Transverse colon (tissue), 4 donors: ENCODE measurements around the gene DNAJC1. TPM values are rescaled to one million over a fixed set of nuclear protein-coding genes. Genes with fewer than 3 reads are reported as not detected.
"Not testable (repeated sequence)": the region's sequence is repeated elsewhere in the genome, so short reads cannot be mapped to it uniquely, and the experiment has no call there.

Experiments
- DNase-seq: peaks from one replicate; pipeline ENCODE4 v3.0.0-alpha.2; 2019
- H3K27ac ChIP-seq, 4 donors: fragments of 200-600 bp; sonication (generic); 2 replicates each; pipeline ENCODE4 v1.5.1; 2016 to 2018; ENCODE audit warnings: inconsistent platforms in 4 of 4
- H3K27me3 ChIP-seq: fragments of 200-600 bp; sonication (generic); 2 replicates; pipeline ENCODE4 v1.5.1; 2017; ENCODE audit warnings: inconsistent platforms
- H3K36me3 ChIP-seq, 4 donors: fragments of 200-600 bp; sonication (generic); 2 replicates each; pipeline ENCODE4 v1.5.1; 2017 to 2019; ENCODE audit warnings: inconsistent platforms in 4 of 4
- H3K4me1 ChIP-seq, 4 donors: fragments of 200-600 bp; sonication (generic); 2 replicates each; pipeline ENCODE4 v1.5.1; 2017 to 2020; ENCODE audit warnings: inconsistent platforms in 4 of 4
- H3K4me3 ChIP-seq, 4 donors: fragments of 200-600 bp; sonication (generic); 1 replicate in 1 of 4; 2 replicates in 3 of 4; pipeline versions ENCODE4 v1.5.1 to v1.6.1; 2017 to 2019; ENCODE audit warnings: inconsistent platforms in 4 of 4
- H3K9me3 ChIP-seq, 2 donors: fragments of 200-600 bp; sonication (generic); 2 replicates each; pipeline ENCODE4 v1.5.1; 2017 to 2019; ENCODE audit warnings: inconsistent platforms in 2 of 2
- CTCF ChIP-seq, 5 experiments: fragments of 200-600 bp in 3 of 5; fragments of 450-650 bp in 2 of 5; sonication (generic) in 3 of 5; IDR thresholded peaks; 1 replicate in 2 of 5; 2 replicates in 3 of 5; pipeline ENCODE4 v1.5.1; 2016 to 2017; ENCODE audit warnings: antibody characterized with exemption in 5 of 5, inconsistent platforms in 3 of 5, mild to moderate bottlenecking in 2 of 5, moderate library complexity in 1 of 5
- EP300 ChIP-seq: sonication (generic); formaldehyde crosslinking; IDR thresholded peaks from one replicate; pipeline ENCODE4 v1.6.1; 2017; ENCODE audit warnings: antibody characterized with exemption, low read depth
- POLR2A ChIP-seq: fragments of 450-650 bp; IDR thresholded peaks from one replicate; pipeline ENCODE4 v1.6.1; 2016; ENCODE audit warnings: antibody characterized with exemption, mild to moderate bottlenecking, moderate library complexity
- POLR2AphosphoS5 ChIP-seq, 3 donors: sonication (generic); formaldehyde crosslinking; IDR thresholded peaks; one replicate each; pipeline ENCODE4 v1.6.1; 2016; ENCODE audit warnings: antibody characterized with exemption in 3 of 3
- WGBS, 2 donors: methylation state at CpG; one replicate each; pipeline ENCODE4 v1.1.5; 2018; ENCODE audit warnings: low coverage in 1 of 2; 5-methylcytosine and 5-hydroxymethylcytosine counted together
- in situ Hi-C, 4 donors: fragments of 200-750 bp; cut with MboI; loops; one replicate each; pipeline versions ENCODE4 v1.15.0 to v1.15.1; 2017; ENCODE audit warnings: low sequenced_read_pairs in 3 of 4, low pct_ligation_motif_present in 1 of 4, low pct_unique_long_range_greater_than_20kb in 1 of 4
- intact Hi-C: fragments of 100-400 bp; cut with DNase I; formaldehyde crosslinking; loops from one replicate; pipeline ENCODE4 v1.15.1; 2023; ENCODE audit warnings: low total_unique reads
- total RNA-seq, 4 donors: library from RNA; depleted of rRNA; stranded (reverse); fragments of >200 nt; gene quantifications; one replicate each; pipeline ENCODE4 v1.1.0, GENCODE V29; 2016

DNAJC1 gene
- total RNA-seq, 4 donors from 2014 or later = 18.5 to 71.7 (median 48.4) TPM

- H3K27ac ChIP-seq = no peak overlapping the region
- TF ChIP-seq POLR2A (no peak), EP300 (no peak), POLR2AphosphoS5 (IDR thresholded peaks at IDR 0.05) (no peak), CTCF (IDR thresholded peaks at IDR 0.05) (no peak)
- intact Hi-C loops = no loop called here
- H3K4me3 ChIP-seq = no peak overlapping the region
- in situ Hi-C loops = no loop called here
- 99 to 100% methylated on average over 1 to 5 of the region's 5 CpGs for WGBS, 2 donors
- peaks cover 0 to 13% (median 0%) of the 10 kb centered on the region in 4 donors for H3K36me3 ChIP-seq
- H3K4me1 ChIP-seq = no peaks in the 10 kb centered on the region
- peaks cover 0 to 4% of the 10 kb centered on the region in 2 donors for H3K9me3 ChIP-seq
- no peak for DNase-seq
- no peaks in the 10 kb centered on the region for H3K27me3 ChIP-seq
Measured at GRCh38 chr10:21873198-21873597, 130.3 kb downstream of the DNAJC1 start.

- H3K27me3 ChIP-seq, DNase-seq, H3K9me3 ChIP-seq, in situ Hi-C loops, H3K27ac ChIP-seq, intact Hi-C loops, H3K4me3 ChIP-seq, H3K4me1 ChIP-seq: not testable (repeated sequence)
- peaks cover 0 to 13% (median 0%) of the 10 kb centered on the region in 4 donors for H3K36me3 ChIP-seq
- 98 to 100% methylated on average over 5 to 11 of the region's 11 CpGs for WGBS, 2 donors
Measured at GRCh38 chr10:21872771-21873170, 130.8 kb downstream of the DNAJC1 start.

GRCh38 chr10:21870849-21871248 lies 132.7 kb downstream of the DNAJC1 start:
- in situ Hi-C loops = no loop called here

GRCh38 chr10:21869087-21869486 lies 134.4 kb downstream of the DNAJC1 start:
- H3K4me3 ChIP-seq, H3K9me3 ChIP-seq, intact Hi-C loops, H3K27me3 ChIP-seq, H3K36me3 ChIP-seq, DNase-seq, H3K4me1 ChIP-seq, H3K27ac ChIP-seq, in situ Hi-C loops: not testable (repeated sequence)
- 93 to 100% methylated on average over 2 of the region's 2 CpGs for WGBS, 2 donors

More at GRCh38 chr10:21870849-21871248, 132.7 kb downstream of the DNAJC1 start:
- Histone ChIP-seq H3K27me3 (no peaks in the 10 kb centered on the region), H3K4me1 (no peaks in the 10 kb centered on the region), H3K4me3 (no peak overlapping the region), H3K9me3 (peaks cover 0 to 9% of the 10 kb centered on the region in 2 donors), H3K36me3 (peaks cover 0 to 13% (median 0%) of the 10 kb centered on the region in 4 donors), H3K27ac (no peak overlapping the region)
- WGBS, 2 donors = 87 to 100% methylated on average over 1 of the region's 1 CpG
- TF ChIP-seq EP300 (no peak), POLR2A (no peak), CTCF (IDR thresholded peaks at IDR 0.05) (no peak), POLR2AphosphoS5 (IDR thresholded peaks at IDR 0.05) (no peak)
- intact Hi-C loops = no loop called here
- DNase-seq = no peak

- DNase-seq = no peak
- Histone ChIP-seq H3K36me3 (no peaks in the 10 kb centered on the region), H3K27ac (no peak overlapping the region), H3K4me1 (no peaks in the 10 kb centered on the region), H3K4me3 (no peak overlapping the region), H3K27me3 (no peaks in the 10 kb centered on the region), H3K9me3 (no peaks in the 10 kb centered on the region)
- intact Hi-C loops (no loop called here), in situ Hi-C loops (no loop called here)
- TF ChIP-seq POLR2A = no peak
- no peak for TF ChIP-seq EP300
- TF ChIP-seq CTCF (IDR thresholded peaks at IDR 0.05) = no peak
- no peak for TF ChIP-seq POLR2AphosphoS5 (IDR thresholded peaks at IDR 0.05)
- 70% methylated on average over 1 of the region's 1 CpG; no CpG with 5 or more reads in 1 of the 2 donors for WGBS, 2 donors
Measured at GRCh38 chr10:21860718-21861117, 142.8 kb downstream of the DNAJC1 start.
